Body of pancreas (tissue), 4 donors: ENCODE measurements around the gene CADPS. TPM values are rescaled to one million over a fixed set of nuclear protein-coding genes. Genes with fewer than 3 reads are reported as not detected.

Experiments
- ATAC-seq: fragments of 150-250 bp; one replicate; pipeline ENCODE4 v1.9.1; 2016
- DNase-seq, 4 donors: peaks; one replicate each; pipeline ENCODE4 v3.0.0-alpha.2; 2019
- H3K27ac ChIP-seq, 4 donors: fragments of 200-600 bp; sonication (generic); 1 replicate in 3 of 4; 2 replicates in 1 of 4; pipeline versions ENCODE4 v1.5.1 to v1.6.1; 2016 to 2019; ENCODE audit warnings: mild to moderate bottlenecking in 1 of 4, mixed read lengths in 1 of 4, moderate library complexity in 1 of 4
- H3K27me3 ChIP-seq, 2 donors: fragments of 200-600 bp; sonication (generic); one replicate each; pipeline ENCODE4 v1.6.0; 2016; ENCODE audit warnings: mild to moderate bottlenecking in 1 of 2
- H3K36me3 ChIP-seq, 2 donors: fragments of 200-600 bp; sonication (generic); replicated peaks in 1 of 2; 2 replicates each; pipeline ENCODE4 v1.5.1; 2016; ENCODE audit warnings: low read depth in 2 of 2; ENCODE audit not compliant: insufficient read depth in 1 of 2
- H3K4me1 ChIP-seq: fragments of 200-600 bp; sonication (generic); one replicate; pipeline ENCODE4 v1.6.0; 2016
- H3K4me3 ChIP-seq, 2 donors: fragments of 200-600 bp; sonication (generic); 1 replicate in 1 of 2; 2 replicates in 1 of 2; pipeline ENCODE4 v1.5.1; 2016 to 2019
- H3K9me3 ChIP-seq, 3 donors: fragments of 200-600 bp; sonication (generic); 1 replicate in 2 of 3; 2 replicates in 1 of 3; pipeline ENCODE4 v1.5.1; 2016
- CTCF ChIP-seq, 7 experiments: fragments of 450-650 bp in 4 of 7; fragments of 200-600 bp in 3 of 7; sonication (generic) in 3 of 7; IDR thresholded peaks; one replicate each; pipeline ENCODE4 v1.5.1; 2016 to 2019; ENCODE audit warnings: antibody characterized with exemption in 7 of 7
- POLR2A ChIP-seq, 3 donors: fragments of 450-650 bp; IDR thresholded peaks; one replicate each; pipeline ENCODE4 v1.6.1; 2016; ENCODE audit warnings: antibody characterized with exemption in 3 of 3, mild to moderate bottlenecking in 2 of 3
- WGBS, 2 donors: methylation state at CpG; one replicate each; pipeline ENCODE4 v1.1.5; 2017; 5-methylcytosine and 5-hydroxymethylcytosine counted together
- intact Hi-C: fragments of 100-400 bp; cut with DNase I; formaldehyde crosslinking; loops from one replicate; pipeline ENCODE4 v1.15.1; 2023
- total RNA-seq, 2 donors: library from RNA; depleted of rRNA; stranded (reverse); fragments of >200 nt; gene quantifications; one replicate each; pipeline ENCODE4 v1.1.0, GENCODE V29; 2016

The CADPS gene
- total RNA-seq, 2 donors from 2014 or later: 22.1 to 67.6 TPM

GRCh38 chr3:62677926-62678325, 197.3 kb downstream of the CADPS start:
- no peak for TF ChIP-seq CTCF (IDR thresholded peaks at IDR 0.05)
- no peak for TF ChIP-seq POLR2A (IDR thresholded peaks at IDR 0.05)
- H3K27me3 ChIP-seq: no peaks in the 10 kb centered on the region
- no peak overlapping the region for H3K4me3 ChIP-seq
- peak overlapping the region in 1 of 4 donors; percentile 8 for H3K27ac ChIP-seq
- ATAC-seq (no peak), DNase-seq (no peak)
- 38 to 58% methylated on average over 1 of the region's 1 CpG for WGBS, 2 donors
- peaks cover 14% of the 10 kb centered on the region for H3K4me1 ChIP-seq
- H3K9me3 ChIP-seq: no peaks in the 10 kb centered on the region
- intact Hi-C loops: loop anchor here (10.0 kb wide), 1 partner anchor 517 kb away; no protein-coding TSS in a partner anchor
- no peaks in the 10 kb centered on the region for H3K36me3 ChIP-seq

DNA sequence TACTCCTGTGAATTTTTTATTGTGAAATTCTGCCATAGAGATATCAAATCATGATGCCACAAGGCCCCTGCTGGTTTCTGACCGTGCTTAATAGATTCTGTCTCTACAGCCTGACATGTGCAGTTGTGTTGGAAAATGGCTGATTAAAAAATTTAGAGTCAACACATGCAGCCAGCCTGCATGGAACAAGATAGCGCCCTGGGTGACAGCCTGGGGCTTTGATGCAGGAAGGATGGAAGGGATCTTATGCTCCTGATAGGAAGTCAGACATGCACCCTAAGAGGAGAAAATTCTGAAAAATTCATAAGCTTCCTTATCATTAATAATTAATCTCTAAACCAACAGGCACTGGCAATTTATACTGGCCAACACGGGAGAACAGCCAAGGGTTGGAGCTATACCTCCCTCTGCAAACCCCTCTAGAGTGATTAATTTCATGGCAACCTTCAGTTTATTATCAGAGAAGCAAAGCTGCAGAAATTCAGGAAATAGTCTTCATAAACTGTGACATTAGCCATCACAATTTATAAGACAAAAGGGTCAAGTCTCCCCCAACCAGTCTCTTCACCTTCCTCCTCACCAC, 198.4 kb downstream of the CADPS start:
- Histone ChIP-seq H3K4me1 (peaks cover 14% of the 10 kb centered on the region), H3K27ac (peak overlapping the region in 2 of 4 donors; percentile 19 to 51), H3K36me3 (no peaks in the 10 kb centered on the region), H3K4me3 (no peak overlapping the region), H3K9me3 (no peaks in the 10 kb centered on the region), H3K27me3 (no peaks in the 10 kb centered on the region)
- intact Hi-C loops: loop anchor here (10.0 kb wide), 1 partner anchor 518 kb away; no protein-coding TSS in a partner anchor
- DNase-seq (peak in 3 of 4 donors; percentile 22 to 37 (median 25)), ATAC-seq (peak; percentile 58)
- TF ChIP-seq POLR2A (IDR thresholded peaks at IDR 0.05): no peak
- TF ChIP-seq CTCF (IDR thresholded peaks at IDR 0.05): no peak
- WGBS, 2 donors: 29 to 31% methylated on average over 3 of the region's 3 CpGs

- Histone ChIP-seq H3K27ac (no peak overlapping the region), H3K36me3 (no peaks in the 10 kb centered on the region), H3K4me3 (no peak overlapping the region), H3K9me3 (no peaks in the 10 kb centered on the region), H3K27me3 (no peaks in the 10 kb centered on the region), H3K4me1 (peaks cover 14% of the 10 kb centered on the region)
- TF ChIP-seq CTCF (IDR thresholded peaks at IDR 0.05): no peak
- no peak for TF ChIP-seq POLR2A (IDR thresholded peaks at IDR 0.05)
- no peak for DNase-seq
- no peak for ATAC-seq
- intact Hi-C loops: loop anchor here (10.0 kb wide), 1 partner anchor 519 kb away; no protein-coding TSS in a partner anchor
- 81 to 88% methylated on average over 1 of the region's 1 CpG for WGBS, 2 donors
Observed at GRCh38 chr3:62675492-62675891, 199.7 kb downstream of the CADPS start.

DNA sequence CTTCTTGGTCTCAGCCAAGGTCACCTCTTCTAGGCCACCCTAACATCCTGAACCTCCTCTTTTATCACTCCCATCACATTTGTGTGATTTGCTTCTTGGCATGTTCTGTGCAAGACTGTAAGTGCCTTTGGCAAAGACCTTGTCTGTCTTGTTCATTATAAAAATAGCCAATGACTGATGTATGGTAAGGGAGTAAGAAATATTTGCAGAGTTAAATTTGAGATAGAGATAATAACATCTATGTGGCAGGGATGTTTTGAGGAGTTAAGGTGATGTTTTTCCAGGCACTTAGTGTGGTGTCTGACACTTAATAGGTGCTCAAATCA, 202.3 kb downstream of the CADPS start:
- TF ChIP-seq POLR2A (IDR thresholded peaks at IDR 0.05) (no peak), CTCF (IDR thresholded peaks at IDR 0.05) (no peak)
- DNase-seq (no peak), ATAC-seq (no peak)
- Histone ChIP-seq H3K4me1 (peaks cover 14% of the 10 kb centered on the region), H3K36me3 (no peaks in the 10 kb centered on the region), H3K4me3 (no peak overlapping the region), H3K27ac (no peak overlapping the region), H3K9me3 (no peaks in the 10 kb centered on the region), H3K27me3 (no peaks in the 10 kb centered on the region)
- intact Hi-C loops: loop anchor here (10.0 kb wide), 1 partner anchor 522 kb away; no protein-coding TSS in a partner anchor
